Measurements from ENCODE around the gene ZNF524.

DNA sequence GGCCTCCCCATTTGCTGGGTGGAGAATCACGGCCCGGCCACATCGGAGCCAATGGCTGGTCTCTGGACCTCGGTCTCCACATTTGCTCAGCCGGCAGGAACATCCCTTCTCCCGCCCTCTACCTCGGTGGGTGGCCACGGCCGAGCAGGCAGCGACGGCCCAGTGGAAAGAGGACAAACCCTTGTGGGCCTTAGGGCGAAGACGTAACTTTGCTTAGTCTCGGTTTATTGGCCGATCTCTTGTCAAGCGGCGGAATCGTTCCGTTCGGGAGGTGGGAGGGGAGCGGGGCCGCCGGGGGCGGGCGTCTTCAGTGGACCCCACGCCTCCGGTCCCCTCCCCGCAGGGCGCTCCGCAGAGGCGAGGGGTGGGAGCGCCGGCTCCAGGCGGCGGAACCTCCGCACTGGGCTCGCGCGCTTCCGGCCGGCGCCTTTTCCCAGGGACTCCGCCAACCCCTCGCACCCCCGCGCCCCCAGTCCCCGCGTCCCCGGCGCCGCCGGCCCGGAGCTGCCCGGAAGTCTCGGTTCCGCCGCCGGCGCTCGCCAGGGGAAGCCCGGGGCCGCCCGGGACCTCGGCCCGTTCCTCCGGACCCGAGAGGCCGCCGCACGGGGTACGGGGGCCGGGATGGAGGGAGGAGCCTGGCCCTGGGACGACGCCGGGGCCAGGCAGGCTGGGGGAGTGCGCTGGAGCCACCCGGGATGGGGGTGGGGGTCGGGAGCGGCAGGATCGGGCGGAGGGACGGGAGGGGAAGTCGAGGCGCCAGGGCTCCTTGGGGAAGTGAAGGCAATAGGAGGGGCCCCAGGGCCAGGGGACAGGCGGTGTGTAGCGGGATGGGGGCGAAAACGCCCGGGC, 40.7 kb downstream of the ZNF524 start, which contains the start of gene ZNF580:
- TF ChIP-seq, protein P1, sequence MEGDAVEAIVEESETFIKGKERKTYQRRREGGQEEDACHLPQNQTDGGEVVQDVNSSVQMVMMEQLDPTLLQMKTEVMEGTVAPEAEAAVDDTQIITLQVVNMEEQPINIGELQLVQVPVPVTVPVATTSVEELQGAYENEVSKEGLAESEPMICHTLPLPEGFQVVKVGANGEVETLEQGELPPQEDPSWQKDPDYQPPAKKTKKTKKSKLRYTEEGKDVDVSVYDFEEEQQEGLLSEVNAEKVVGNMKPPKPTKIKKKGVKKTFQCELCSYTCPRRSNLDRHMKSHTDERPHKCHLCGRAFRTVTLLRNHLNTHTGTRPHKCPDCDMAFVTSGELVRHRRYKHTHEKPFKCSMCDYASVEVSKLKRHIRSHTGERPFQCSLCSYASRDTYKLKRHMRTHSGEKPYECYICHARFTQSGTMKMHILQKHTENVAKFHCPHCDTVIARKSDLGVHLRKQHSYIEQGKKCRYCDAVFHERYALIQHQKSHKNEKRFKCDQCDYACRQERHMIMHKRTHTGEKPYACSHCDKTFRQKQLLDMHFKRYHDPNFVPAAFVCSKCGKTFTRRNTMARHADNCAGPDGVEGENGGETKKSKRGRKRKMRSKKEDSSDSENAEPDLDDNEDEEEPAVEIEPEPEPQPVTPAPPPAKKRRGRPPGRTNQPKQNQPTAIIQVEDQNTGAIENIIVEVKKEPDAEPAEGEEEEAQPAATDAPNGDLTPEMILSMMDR (IDR thresholded peaks at IDR 0.05): no peak
- peak in 1 of 2 donors; percentile 9 for TF ChIP-seq POLR2A (IDR thresholded peaks at IDR 0.05)
